Retinal pigment epithelial cell (primary cell): ENCODE data around the gene RAC2.

Experiments
- DNase-seq: peaks from one replicate; pipeline ENCODE4 v3.0.0-alpha.2; 2010; ENCODE audit warnings: low read depth
- H3K4me3 ChIP-seq: 2 replicates; pipeline ENCODE4 v1.5.1; 2011; ENCODE audit warnings: mild to moderate bottlenecking, low read length, control low read depth, moderate library complexity
- TF ChIP-seq, protein P1 (sequence below): conservative IDR thresholded peaks from 2 replicates; pipeline ENCODE4 v1.5.1; 2011; ENCODE audit warnings: low read depth, low read length, control low read depth, inconsistent platforms

The RAC2 gene

GRCh38 chr22:37269936-37270678 lies 26.0 kb upstream of the RAC2 start:
- no peak overlapping the region for H3K4me3 ChIP-seq
- no peak for DNase-seq
- TF ChIP-seq, protein P1, sequence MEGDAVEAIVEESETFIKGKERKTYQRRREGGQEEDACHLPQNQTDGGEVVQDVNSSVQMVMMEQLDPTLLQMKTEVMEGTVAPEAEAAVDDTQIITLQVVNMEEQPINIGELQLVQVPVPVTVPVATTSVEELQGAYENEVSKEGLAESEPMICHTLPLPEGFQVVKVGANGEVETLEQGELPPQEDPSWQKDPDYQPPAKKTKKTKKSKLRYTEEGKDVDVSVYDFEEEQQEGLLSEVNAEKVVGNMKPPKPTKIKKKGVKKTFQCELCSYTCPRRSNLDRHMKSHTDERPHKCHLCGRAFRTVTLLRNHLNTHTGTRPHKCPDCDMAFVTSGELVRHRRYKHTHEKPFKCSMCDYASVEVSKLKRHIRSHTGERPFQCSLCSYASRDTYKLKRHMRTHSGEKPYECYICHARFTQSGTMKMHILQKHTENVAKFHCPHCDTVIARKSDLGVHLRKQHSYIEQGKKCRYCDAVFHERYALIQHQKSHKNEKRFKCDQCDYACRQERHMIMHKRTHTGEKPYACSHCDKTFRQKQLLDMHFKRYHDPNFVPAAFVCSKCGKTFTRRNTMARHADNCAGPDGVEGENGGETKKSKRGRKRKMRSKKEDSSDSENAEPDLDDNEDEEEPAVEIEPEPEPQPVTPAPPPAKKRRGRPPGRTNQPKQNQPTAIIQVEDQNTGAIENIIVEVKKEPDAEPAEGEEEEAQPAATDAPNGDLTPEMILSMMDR: no peak

- TF ChIP-seq, protein P1: no peak
- no peak overlapping the region for H3K4me3 ChIP-seq
- DNase-seq: no peak
Observed at GRCh38 chr22:37267661-37268413, 23.8 kb upstream of the RAC2 start.

- H3K4me3 ChIP-seq: peak overlapping the region; percentile 38
- TF ChIP-seq, protein P1: peak; percentile 85
- no peak for DNase-seq
Observed at GRCh38 chr22:37267135-37267587, 23.1 kb upstream of the RAC2 start.

DNA sequence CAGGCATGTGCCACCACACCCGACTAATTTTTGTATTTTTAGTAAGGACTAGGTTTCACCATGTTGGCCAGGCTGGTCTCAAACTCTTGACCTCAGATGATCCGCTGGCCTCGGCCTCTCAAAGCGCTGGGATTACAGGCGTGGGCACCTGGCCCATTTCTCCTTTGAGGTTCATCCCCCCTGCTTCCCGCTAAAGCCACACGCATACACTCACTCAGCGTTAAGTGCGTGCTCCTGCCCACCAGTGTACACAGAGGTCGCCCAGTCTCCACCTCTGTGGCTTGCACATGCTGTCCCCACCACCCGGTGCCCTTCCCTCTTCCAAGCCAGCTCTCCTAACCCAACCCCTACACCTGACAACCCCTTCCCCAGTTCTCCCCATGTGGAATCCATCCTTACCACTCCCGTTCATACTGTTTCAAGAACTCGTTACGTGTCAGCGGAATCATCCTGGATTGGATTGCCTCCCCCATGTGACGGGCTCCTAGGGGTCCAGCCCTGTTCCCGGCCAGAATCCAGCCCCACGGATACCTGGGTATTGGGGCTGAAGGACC lies 22.6 kb upstream of the RAC2 start:
- DNase-seq: no peak
- no peak overlapping the region for H3K4me3 ChIP-seq
- TF ChIP-seq, protein P1: no peak

GRCh38 chr22:37263966-37264887 lies 20.2 kb upstream of the RAC2 start:
- TF ChIP-seq, protein P1: no peak
- no peak for DNase-seq
- H3K4me3 ChIP-seq: no peak overlapping the region

GRCh38 chr22:37262346-37262745 lies 18.3 kb upstream of the RAC2 start:
- TF ChIP-seq, protein P1: no peak
- no peak overlapping the region for H3K4me3 ChIP-seq
- no peak for DNase-seq
